HG03342 (cell line): ENCODE measurements around the gene NCOA3.

Experiments used
- ATAC-seq: cut with Tn5 transposase; IDR thresholded peaks from one replicate; pipeline ENCODE4 v1.9.1; 2021; ENCODE audit warnings: mild to moderate bottlenecking, moderate library complexity; ENCODE audit not compliant: unreplicated experiment

NCOA3 gene

GRCh38 chr20:47696856-47697255 is 195.2 kb downstream of the NCOA3 start:
- ATAC-seq, result no peak

GRCh38 chr20:47698142-47698541 is 196.5 kb downstream of the NCOA3 start:
- no peak for ATAC-seq

GRCh38 chr20:47699818-47700217 is 198.1 kb downstream of the NCOA3 start:
- no peak for ATAC-seq

DNA sequence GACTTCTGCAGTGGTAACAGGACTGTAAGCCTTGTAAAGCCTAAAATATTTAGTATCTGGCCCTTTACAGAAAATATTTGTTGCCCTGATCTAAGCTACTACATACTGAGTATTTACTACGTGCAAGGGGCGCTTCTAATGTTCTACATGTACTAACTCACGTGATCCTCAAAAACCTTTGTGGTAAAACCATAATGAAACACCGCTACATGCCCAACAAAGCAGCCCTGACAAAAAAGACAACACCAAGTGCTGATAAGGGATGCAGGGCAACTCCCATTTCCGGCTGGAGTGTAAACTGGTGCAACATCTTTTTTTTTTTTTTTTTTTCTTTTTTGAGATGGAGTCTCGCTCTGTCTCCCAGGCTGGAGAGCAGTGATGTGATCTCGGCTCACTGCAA is 198.6 kb downstream of the NCOA3 start:
- ATAC-seq, result no peak

DNA sequence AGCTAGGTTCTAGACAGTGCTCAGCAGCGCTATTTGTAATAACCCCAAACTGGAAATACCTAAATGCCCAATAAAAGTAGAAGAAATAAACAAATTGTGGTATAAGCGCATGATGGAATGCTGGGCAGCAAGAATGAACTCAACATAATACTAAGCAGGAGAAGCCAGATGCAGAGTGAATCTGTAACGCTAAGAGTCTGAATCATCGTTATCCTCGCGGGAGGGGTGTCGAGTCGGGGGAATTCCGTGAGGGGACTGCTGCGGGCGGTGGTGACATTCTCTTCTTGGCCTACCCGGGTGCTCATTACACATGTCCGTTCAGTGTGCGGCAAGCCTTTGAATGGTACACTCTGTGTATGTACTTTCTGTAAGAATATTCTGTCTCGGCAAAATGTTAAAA is 199.9 kb downstream of the NCOA3 start:
- no peak for ATAC-seq

- no peak for ATAC-seq
Measured at GRCh38 chr20:47703748-47704147, 202.1 kb downstream of the NCOA3 start.

- no peak for ATAC-seq
Measured at GRCh38 chr20:47704746-47705496, 203.2 kb downstream of the NCOA3 start.

- ATAC-seq, result no peak
Measured at GRCh38 chr20:47705497-47705856, 203.8 kb downstream of the NCOA3 start.

- ATAC-seq, result no peak
Measured at GRCh38 chr20:47706345-47706744, 204.7 kb downstream of the NCOA3 start.
